Activated CD4-positive, alpha-beta T cell treated with anti-CD3 and anti-CD28 coated beads, Interleukin-2, amount 10 ng/mL, durations not matched to agents 7 days and 5 days (primary cell): Measurements from ENCODE around the gene LAMB4. TPM values are rescaled to one million over a fixed set of nuclear protein-coding genes. Genes with fewer than 3 reads are reported as not detected.

Experiments used
- CTCF ChIA-PET: fragments of 350-600 bp; sonication (Branson Sonifier 250); formaldehyde crosslinking; loops from one replicate; lab custom pipeline; 2021; ENCODE audit warnings: antibody characterized with exemption; lab: Charles Lee
- POLR2A ChIA-PET: fragments of 350-600 bp; sonication (Branson Sonifier 250); formaldehyde crosslinking; loops from one replicate; lab custom pipeline; 2021; ENCODE audit warnings: antibody characterized with exemption; lab: Charles Lee
- DNase-seq: peaks from one replicate; pipeline ENCODE4 v3.0.0-alpha.2; 2020
- H3K27ac Mint-ChIP-seq: one replicate; pipeline ENCODE4 v1.8.0; 2021; ENCODE audit warnings: mild to moderate bottlenecking, moderate library complexity, mixed read lengths
- H3K27me3 Mint-ChIP-seq: one replicate; pipeline ENCODE4 v1.8.0; 2021; ENCODE audit warnings: mixed read lengths
- H3K36me3 Mint-ChIP-seq: one replicate; pipeline ENCODE4 v1.8.0; 2021; ENCODE audit warnings: low read depth, mixed read lengths
- H3K4me1 Mint-ChIP-seq: one replicate; pipeline ENCODE4 v1.8.0; 2021; ENCODE audit warnings: mixed read lengths
- H3K4me3 Mint-ChIP-seq: one replicate; pipeline ENCODE4 v1.8.0; 2021; ENCODE audit warnings: mild to moderate bottlenecking, moderate library complexity, mixed read lengths
- H3K9me3 Mint-ChIP-seq: one replicate; pipeline ENCODE4 v1.8.0; 2021; ENCODE audit warnings: mixed read lengths
- total RNA-seq, 2 experiments: library from RNA; stranded (reverse); gene quantifications; one replicate each; pipeline ENCODE4 v1.2.3, GENCODE V29; 2021

LAMB4 gene
- total RNA-seq, 2 experiments from 2014 or later = not detected

DNA sequence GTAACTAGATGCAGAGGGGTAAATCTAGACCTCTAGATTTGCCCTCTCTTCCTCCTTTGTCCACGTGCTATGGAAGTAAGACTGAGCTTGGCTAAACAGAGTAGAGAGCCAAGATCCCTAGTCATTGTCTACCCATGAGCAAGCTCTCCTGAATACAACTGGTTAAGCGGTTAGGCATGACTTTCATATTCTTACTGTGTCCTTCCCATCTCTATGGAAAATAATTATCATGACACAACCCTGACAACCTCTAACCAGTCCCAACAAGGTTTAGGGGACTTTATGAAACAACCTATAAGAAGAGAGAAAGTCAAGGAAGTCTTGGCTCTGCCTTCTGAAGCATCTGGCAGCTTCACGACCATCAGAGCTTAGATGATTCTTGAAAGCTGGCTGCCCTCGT, 7.8 kb upstream of the LAMB4 start:
- no peak for DNase-seq
- Mint-ChIP-seq H3K36me3 (peaks cover 2% of the 10 kb centered on the region), H3K27me3 (peaks cover 21% of the 10 kb centered on the region), H3K9me3 (peaks cover 5% of the 10 kb centered on the region), H3K27ac (no peak overlapping the region), H3K4me3 (no peak overlapping the region), H3K4me1 (peaks cover 20% of the 10 kb centered on the region)
- ChIA-PET CTCF (no interaction called here), POLR2A (no interaction called here)

GRCh38 chr7:108137040-108137439, 6.9 kb upstream of the LAMB4 start:
- Mint-ChIP-seq H3K4me1 (peaks cover 20% of the 10 kb centered on the region), H3K36me3 (peaks cover 2% of the 10 kb centered on the region), H3K4me3 (no peak overlapping the region), H3K27me3 (peaks cover 16% of the 10 kb centered on the region), H3K27ac (no peak overlapping the region), H3K9me3 (peaks cover 5% of the 10 kb centered on the region)
- no peak for DNase-seq
- CTCF ChIA-PET = no interaction called here
- POLR2A ChIA-PET = no interaction called here

GRCh38 chr7:108136191-108136688, 6.1 kb upstream of the LAMB4 start:
- H3K4me3 Mint-ChIP-seq = no peak overlapping the region

DNA sequence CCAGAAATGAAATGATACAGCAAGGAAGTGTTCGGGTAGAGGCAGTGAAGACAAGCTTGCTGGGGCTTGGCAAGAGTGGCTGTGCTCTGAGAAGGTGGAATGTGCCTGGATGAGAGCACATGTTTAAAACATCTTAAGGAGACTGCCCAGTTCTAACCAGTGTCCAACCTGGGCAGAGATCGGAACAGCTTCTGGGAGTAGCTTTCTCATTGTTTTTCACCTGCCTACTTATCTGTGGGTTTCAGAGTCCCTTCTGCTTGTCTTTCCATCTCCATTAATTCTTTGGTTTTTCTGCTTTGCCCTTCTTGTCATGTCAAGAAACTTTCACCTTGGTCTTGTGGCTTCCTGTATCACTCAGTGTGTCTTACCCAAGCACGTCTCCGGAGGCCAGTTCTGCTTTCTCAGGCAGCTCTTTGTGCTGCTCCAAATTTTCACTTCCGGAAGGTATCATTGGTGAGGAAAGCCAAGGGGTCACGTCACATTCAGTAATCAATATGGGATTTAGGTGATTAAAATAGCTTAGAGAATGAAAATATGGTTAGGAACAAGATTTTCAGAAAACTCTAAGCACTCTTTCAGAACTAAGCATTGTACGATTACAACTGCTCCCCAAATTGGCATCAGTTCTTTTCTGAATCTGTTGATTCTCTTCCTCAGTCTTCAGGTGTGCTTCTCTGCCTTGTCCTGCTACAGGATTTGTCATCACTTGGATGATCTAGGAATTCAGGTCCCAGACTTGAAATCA, 5.5 kb upstream of the LAMB4 start:
- DNase-seq = peak; percentile 55
- H3K4me3 Mint-ChIP-seq = peak overlapping the region; percentile 5
- H3K36me3 Mint-ChIP-seq = peaks cover 2% of the 10 kb centered on the region
- peaks cover 20% of the 10 kb centered on the region for H3K4me1 Mint-ChIP-seq
- ChIA-PET POLR2A (no interaction called here), CTCF (interaction anchor here (1.1 kb wide), 1 partner anchor 10 kb away, joined by 8 read pairs; no protein-coding TSS in a partner anchor)
- H3K27ac Mint-ChIP-seq = peak overlapping the region; percentile 82
- peaks cover 12% of the 10 kb centered on the region for H3K27me3 Mint-ChIP-seq
- peaks cover 5% of the 10 kb centered on the region for H3K9me3 Mint-ChIP-seq

More at GRCh38 chr7:108136191-108136688, 6.1 kb upstream of the LAMB4 start:
- peaks cover 20% of the 10 kb centered on the region for H3K4me1 Mint-ChIP-seq
- no peak for DNase-seq
- POLR2A ChIA-PET = no interaction called here
- peaks cover 2% of the 10 kb centered on the region for H3K36me3 Mint-ChIP-seq
- peaks cover 5% of the 10 kb centered on the region for H3K9me3 Mint-ChIP-seq
- H3K27me3 Mint-ChIP-seq = peaks cover 13% of the 10 kb centered on the region
- CTCF ChIA-PET = interaction anchor here (1.1 kb wide), 1 partner anchor 9 kb away, joined by 8 read pairs; no protein-coding TSS in a partner anchor
- peak overlapping the region; percentile 82 for H3K27ac Mint-ChIP-seq

DNA sequence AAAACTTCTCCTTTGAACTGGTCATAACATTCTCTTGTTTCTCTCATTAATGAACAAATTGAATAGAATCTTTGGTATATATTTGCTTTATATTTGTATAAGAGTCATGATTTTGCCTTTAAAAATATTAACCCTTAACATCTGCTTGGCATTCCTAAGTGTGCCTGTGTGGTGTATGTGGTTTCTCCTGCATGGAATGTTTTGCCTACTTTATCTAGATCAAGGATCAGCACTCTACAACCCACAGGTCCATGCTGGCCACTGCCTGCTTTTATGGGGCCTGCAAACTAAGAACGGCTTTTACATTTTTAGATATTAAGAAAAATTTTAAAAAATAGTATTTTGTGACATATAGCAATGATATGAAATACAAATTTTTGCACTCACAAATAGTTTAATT, 4.3 kb upstream of the LAMB4 start:
- Mint-ChIP-seq H3K27ac (no peak overlapping the region), H3K4me3 (no peak overlapping the region), H3K9me3 (peaks cover 5% of the 10 kb centered on the region), H3K36me3 (peaks cover 2% of the 10 kb centered on the region), H3K27me3 (peaks cover 11% of the 10 kb centered on the region), H3K4me1 (peaks cover 18% of the 10 kb centered on the region)
- DNase-seq = no peak
- ChIA-PET CTCF (no interaction called here), POLR2A (no interaction called here)

DNA sequence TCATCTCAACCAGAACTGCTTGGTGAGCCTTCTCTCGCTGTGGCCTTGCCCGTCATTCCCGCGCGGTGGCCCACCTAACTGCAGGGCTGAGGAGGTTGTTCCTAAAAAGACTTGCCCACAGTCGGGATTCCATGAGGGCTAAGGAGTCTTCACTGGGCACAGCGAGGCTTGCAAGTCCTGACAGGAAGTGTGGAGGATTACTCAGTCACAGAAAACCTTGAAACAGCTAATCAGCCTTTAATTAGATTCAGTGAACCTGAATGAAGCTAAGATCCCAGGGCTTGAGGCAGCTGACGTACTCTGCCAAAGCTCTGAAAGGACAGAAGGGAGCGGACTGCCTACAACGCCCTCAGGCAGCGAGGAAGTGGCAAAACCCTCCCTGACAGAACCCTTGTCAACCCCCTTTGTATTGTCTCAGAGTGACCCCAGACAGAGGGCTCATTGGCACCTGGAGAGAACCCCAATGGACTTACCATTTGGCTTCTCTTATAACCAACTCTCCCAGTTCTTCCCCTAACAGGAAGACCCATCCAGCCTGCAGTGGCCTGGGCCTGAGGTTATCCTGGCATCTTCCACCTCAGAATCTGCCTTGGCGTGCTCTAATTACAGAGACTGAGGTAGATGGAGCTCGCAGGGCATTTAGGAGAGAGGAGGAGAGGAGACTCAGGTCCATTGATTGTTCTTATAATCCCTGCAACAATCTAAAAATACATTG, 2.5 kb upstream of the LAMB4 start:
- H3K4me3 Mint-ChIP-seq = no peak overlapping the region
- ChIA-PET CTCF (interaction anchor here (3.6 kb wide), 1 partner anchor 13 kb away, joined by 10 read pairs; no protein-coding TSS in a partner anchor), POLR2A (no interaction called here)
- DNase-seq = no peak
- H3K4me1 Mint-ChIP-seq = peaks cover 18% of the 10 kb centered on the region
- no peak overlapping the region for H3K27ac Mint-ChIP-seq
- peaks cover 2% of the 10 kb centered on the region for H3K36me3 Mint-ChIP-seq
- H3K9me3 Mint-ChIP-seq = peaks cover 5% of the 10 kb centered on the region
- peaks cover 9% of the 10 kb centered on the region for H3K27me3 Mint-ChIP-seq

DNA sequence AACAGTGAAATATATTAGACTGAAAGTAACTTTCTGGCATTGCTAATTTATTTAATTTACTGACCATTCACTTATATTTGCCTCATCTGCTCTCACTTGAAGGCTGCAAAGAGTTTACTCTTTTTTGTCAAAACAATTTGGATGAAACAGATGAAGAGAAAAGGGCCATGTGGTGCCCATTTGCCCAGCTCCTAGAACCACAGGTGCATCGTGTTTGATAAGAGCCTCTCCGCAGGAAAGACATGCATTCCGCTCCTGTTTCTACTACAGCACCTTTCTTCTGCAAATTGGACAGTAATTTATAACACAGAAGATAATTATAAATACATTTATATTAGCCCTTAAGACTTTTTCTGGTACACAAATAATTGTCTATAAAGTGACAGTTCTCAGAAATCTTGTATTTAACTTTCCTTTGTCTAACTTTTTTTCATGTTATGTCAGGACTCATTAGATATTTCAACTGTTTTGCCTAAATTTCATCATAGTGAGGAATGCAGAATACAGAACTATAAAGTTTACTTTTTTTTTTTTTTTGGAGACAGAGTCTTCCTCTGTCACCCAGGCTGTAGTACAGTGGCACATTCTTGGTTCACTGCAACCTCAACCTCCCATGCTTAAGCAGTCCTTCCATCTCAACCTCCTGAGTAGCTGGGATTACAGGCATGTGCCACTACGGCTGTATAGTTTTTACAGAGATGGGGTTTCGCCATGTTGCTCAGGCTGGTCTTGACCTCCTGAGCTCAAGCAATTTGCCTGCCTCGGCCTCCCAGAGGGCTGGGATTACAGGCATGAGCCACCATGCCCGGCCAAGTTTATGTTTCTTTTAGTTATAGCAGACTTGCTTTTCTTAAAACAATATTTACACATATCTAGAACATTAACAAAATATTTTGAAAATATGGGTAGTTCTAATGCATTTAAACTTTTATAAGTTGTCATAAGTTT, 869 bp downstream of the LAMB4 start:
- Mint-ChIP-seq H3K36me3 (no peaks in the 10 kb centered on the region), H3K27me3 (peaks cover 9% of the 10 kb centered on the region), H3K4me1 (no peaks in the 10 kb centered on the region), H3K4me3 (no peak overlapping the region), H3K9me3 (no peaks in the 10 kb centered on the region), H3K27ac (no peak overlapping the region)
- ChIA-PET CTCF (no interaction called here), POLR2A (no interaction called here)
- DNase-seq = no peak

DNA sequence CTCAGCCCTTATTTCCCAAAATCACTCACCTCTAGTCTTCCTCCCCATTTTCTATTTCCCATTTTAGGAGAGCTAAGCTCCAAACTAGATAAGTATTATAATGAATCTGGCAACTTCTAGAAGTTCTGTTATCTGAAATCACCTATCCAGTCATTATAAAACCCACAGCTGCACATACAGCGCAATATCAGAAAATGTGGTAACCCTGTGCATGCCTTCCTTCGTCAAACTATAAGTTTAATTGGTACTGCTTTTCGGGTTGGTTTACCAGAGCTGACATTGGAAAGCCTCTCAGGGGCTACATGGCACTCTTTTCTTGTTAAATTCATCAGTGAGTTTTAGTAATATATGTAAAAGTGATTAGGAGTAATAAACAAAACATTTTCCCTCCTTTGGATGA, 1.6 kb downstream of the LAMB4 start:
- CTCF ChIA-PET = no interaction called here
- DNase-seq = no peak

GRCh38 chr7:108127461-108127860, 2.7 kb downstream of the LAMB4 start:
- Mint-ChIP-seq H3K36me3 (no peaks in the 10 kb centered on the region), H3K4me3 (no peak overlapping the region), H3K9me3 (no peaks in the 10 kb centered on the region), H3K4me1 (no peaks in the 10 kb centered on the region), H3K27me3 (peaks cover 8% of the 10 kb centered on the region), H3K27ac (no peak overlapping the region)
- CTCF ChIA-PET = no interaction called here
- no peak for DNase-seq
- POLR2A ChIA-PET = no interaction called here

More for the DNA sequence above, 1.6 kb downstream of the LAMB4 start:
- Mint-ChIP-seq H3K4me3 (no peak overlapping the region), H3K36me3 (no peaks in the 10 kb centered on the region), H3K9me3 (no peaks in the 10 kb centered on the region), H3K27ac (no peak overlapping the region), H3K27me3 (peaks cover 9% of the 10 kb centered on the region), H3K4me1 (no peaks in the 10 kb centered on the region)
- POLR2A ChIA-PET = no interaction called here

GRCh38 chr7:108124820-108125219, 5.3 kb downstream of the LAMB4 start:
- Mint-ChIP-seq H3K27ac (no peak overlapping the region), H3K36me3 (no peaks in the 10 kb centered on the region), H3K4me1 (no peaks in the 10 kb centered on the region), H3K9me3 (no peaks in the 10 kb centered on the region), H3K27me3 (peaks cover 5% of the 10 kb centered on the region), H3K4me3 (no peak overlapping the region)
- CTCF ChIA-PET = no interaction called here
- DNase-seq = no peak
- POLR2A ChIA-PET = no interaction called here

DNA sequence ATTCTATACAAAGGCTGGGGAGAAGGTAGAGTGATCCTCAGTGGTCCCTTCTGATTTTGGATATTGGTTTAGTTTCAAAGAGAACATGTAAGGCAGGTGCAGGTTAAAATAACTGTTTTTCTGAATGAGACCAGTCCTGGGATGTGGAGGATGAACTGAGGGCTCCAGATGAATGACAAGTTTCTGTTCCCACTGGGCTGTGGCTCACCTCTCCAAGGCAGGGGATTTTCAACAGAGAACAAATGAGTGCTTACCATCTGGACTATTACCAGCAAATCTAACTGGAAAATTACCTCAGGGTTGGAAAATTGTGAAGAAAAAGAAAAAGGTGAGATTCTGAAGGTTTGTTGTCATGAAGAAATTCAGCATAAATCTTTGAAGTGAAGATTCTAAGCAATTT, 8.0 kb downstream of the LAMB4 start:
- ChIA-PET POLR2A (no interaction called here), CTCF (no interaction called here)
- no peaks in the 10 kb centered on the region for H3K9me3 Mint-ChIP-seq
- peaks cover 4% of the 10 kb centered on the region for H3K27me3 Mint-ChIP-seq
- H3K4me3 Mint-ChIP-seq = no peak overlapping the region
- no peak overlapping the region for H3K27ac Mint-ChIP-seq
- no peaks in the 10 kb centered on the region for H3K4me1 Mint-ChIP-seq
- H3K36me3 Mint-ChIP-seq = no peaks in the 10 kb centered on the region
- DNase-seq = no peak

DNA sequence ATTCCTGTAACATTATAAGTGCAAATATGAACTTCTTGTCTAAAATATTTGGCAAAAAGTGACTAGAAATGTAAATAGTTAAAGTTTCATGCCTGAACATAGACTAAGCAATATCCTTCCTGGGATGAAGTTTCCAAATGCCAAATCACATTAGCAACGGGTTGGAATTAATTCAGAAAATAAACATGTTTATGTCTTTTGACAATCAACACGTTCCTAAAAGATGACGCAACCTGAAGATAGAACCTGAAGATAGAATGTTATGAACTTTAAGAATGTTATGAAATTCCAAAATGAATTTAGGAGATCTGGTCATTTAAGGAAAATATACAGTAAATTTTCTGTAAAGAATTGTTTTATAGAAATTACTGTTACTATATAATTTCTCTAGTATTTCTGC, 9.2 kb downstream of the LAMB4 start:
- no peak for DNase-seq
- Mint-ChIP-seq H3K4me3 (no peak overlapping the region), H3K9me3 (no peaks in the 10 kb centered on the region), H3K27ac (no peak overlapping the region), H3K4me1 (no peaks in the 10 kb centered on the region), H3K36me3 (no peaks in the 10 kb centered on the region), H3K27me3 (peaks cover 4% of the 10 kb centered on the region)
- POLR2A ChIA-PET = no interaction called here
- CTCF ChIA-PET = no interaction called here
